ENCODE measurements around the gene B4GALT7.
"Not testable (repeated sequence)": the region's sequence is repeated elsewhere in the genome, so short reads cannot be mapped to it uniquely, and the experiment has no call there.

GRCh38 chr5:177658542-177658941 is 58.6 kb downstream of the B4GALT7 start:
- TF ChIP-seq EZH2phosphoT487 (IDR thresholded peaks at IDR 0.05; ENCODE audit: insufficient read depth, low read depth); EZH2 (IDR thresholded peaks at IDR 0.05; ENCODE audit: insufficient read depth, poor library complexity, severe bottlenecking): not testable (repeated sequence)

Measured in GM23248 (cell line).